Mucosa of descending colon (tissue), 3 donors: ENCODE results near the gene SH3RF3. TPM values are rescaled to one million over a fixed set of nuclear protein-coding genes. Genes with fewer than 3 reads are reported as not detected.

ENCODE experiments used
- ATAC-seq: fragments of 200-7000 bp; cut with Tn5 transposase; one replicate; pipeline ENCODE4 v1.9.1; 2020; ENCODE audit warnings: mild to moderate bottlenecking, moderate library complexity
- DNase-seq, 3 donors: peaks; one replicate each; pipeline ENCODE4 v3.0.0-alpha.2; 2020
- H3K36me3 ChIP-seq: fragments of 200-600 bp; one replicate; pipeline ENCODE4 v1.8.0; 2021; ENCODE audit warnings: low read depth, mild to moderate bottlenecking
- H3K4me1 ChIP-seq: fragments of 200-600 bp; one replicate; pipeline ENCODE4 v1.8.0; 2021; ENCODE audit warnings: low read depth, mild to moderate bottlenecking
- H3K4me3 ChIP-seq: fragments of 200-600 bp; one replicate; pipeline ENCODE4 v1.8.0; 2021; ENCODE audit warnings: mild to moderate bottlenecking
- H3K9me3 ChIP-seq: fragments of 200-600 bp; one replicate; pipeline ENCODE4 v1.8.0; 2021; ENCODE audit warnings: mild to moderate bottlenecking
- intact Hi-C, 2 donors: fragments of 100-400 bp; cut with DNase I in 1 of 2; cut with micrococcal nuclease in 1 of 2; formaldehyde crosslinking; loops; one replicate each; pipeline versions ENCODE4 v1.11.0 to v1.11.1; 2022; cut with DNase I, micrococcal nuclease
- total RNA-seq, 3 donors: library from RNA; stranded (reverse); fragmentation: NEBNext Ultra II Directional in 2 of 3; extraction: Animal tissue kit (Norgen Biotek cat#: 25700) in 2 of 3; gene quantifications; one replicate each; pipeline versions ENCODE4 v1.2.1 to v1.2.4, GENCODE V29; 2021 to 2023
- TF ChIP-seq, protein P1 (sequence below): fragments of 200-600 bp; IDR thresholded peaks from one replicate; pipeline ENCODE4 v1.8.0; 2022; ENCODE audit warnings: antibody characterized with exemption, mild to moderate bottlenecking
- donor health status: DM: no; HTN: no; CAD: no; lungs with moderate emphysema.
- donor health status: DM: no; HTN: no; CAD: no.
- donor health status: DM: no; HTN: yes; CAD: no.

The SH3RF3 gene
- total RNA-seq, 3 donors from 2014 or later = 1.9 to 3.7 (median 3.0) TPM

DNA sequence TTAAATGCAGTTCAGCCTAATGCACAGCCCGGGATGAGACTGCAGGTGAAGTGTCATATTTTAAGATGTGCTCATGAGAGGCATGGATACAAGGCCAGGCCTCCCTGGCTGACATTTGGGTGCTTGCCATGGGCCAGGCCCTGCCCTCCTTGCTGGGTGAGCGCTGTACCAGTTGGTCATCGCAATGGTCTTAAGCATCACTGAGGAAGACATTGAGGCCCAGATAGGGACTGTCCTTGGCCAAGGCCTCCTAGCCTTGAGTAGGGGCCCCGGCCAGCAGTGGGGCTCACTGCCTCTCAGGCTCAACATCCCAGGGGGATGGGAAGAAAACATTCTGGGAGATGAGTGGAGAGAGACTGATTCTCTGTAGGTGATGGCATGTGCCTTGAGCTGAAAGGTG, 184.3 kb downstream of the SH3RF3 start:
- TF ChIP-seq, protein P1, sequence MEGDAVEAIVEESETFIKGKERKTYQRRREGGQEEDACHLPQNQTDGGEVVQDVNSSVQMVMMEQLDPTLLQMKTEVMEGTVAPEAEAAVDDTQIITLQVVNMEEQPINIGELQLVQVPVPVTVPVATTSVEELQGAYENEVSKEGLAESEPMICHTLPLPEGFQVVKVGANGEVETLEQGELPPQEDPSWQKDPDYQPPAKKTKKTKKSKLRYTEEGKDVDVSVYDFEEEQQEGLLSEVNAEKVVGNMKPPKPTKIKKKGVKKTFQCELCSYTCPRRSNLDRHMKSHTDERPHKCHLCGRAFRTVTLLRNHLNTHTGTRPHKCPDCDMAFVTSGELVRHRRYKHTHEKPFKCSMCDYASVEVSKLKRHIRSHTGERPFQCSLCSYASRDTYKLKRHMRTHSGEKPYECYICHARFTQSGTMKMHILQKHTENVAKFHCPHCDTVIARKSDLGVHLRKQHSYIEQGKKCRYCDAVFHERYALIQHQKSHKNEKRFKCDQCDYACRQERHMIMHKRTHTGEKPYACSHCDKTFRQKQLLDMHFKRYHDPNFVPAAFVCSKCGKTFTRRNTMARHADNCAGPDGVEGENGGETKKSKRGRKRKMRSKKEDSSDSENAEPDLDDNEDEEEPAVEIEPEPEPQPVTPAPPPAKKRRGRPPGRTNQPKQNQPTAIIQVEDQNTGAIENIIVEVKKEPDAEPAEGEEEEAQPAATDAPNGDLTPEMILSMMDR = no peak
- intact Hi-C loops = no loop called here
- ATAC-seq (no peak), DNase-seq (no peak)
- no peak overlapping the region for H3K4me3 ChIP-seq
- H3K36me3 ChIP-seq = no peaks in the 10 kb centered on the region
- H3K4me1 ChIP-seq = no peaks in the 10 kb centered on the region
- no peaks in the 10 kb centered on the region for H3K9me3 ChIP-seq

DNA sequence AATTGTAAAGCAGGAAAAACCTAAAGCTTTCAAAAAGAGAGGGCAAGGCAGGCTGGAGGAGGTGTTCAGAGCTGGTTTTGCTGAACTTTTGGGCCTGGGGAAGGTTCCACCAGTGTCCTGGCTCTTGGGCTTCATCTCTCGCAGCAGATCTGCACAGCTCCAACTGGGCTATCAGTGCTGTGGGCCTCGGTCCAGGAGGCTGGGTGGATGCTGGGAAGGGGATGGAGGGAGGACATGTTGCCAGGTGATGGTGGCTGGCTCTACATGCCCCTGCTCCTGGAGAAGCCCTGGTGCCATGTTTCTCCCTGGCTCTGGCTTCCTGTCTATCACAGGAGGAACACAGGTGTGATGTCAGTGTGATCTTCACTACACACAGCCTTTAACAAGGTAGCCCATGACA, 187.1 kb downstream of the SH3RF3 start:
- H3K9me3 ChIP-seq = no peaks in the 10 kb centered on the region
- no peaks in the 10 kb centered on the region for H3K36me3 ChIP-seq
- H3K4me3 ChIP-seq = no peak overlapping the region
- TF ChIP-seq, protein P1 = no peak
- intact Hi-C loops = no loop called here
- no peak for DNase-seq
- no peak for ATAC-seq
- peaks cover 5% of the 10 kb centered on the region for H3K4me1 ChIP-seq

GRCh38 chr2:109317471-109318095, 188.6 kb downstream of the SH3RF3 start:
- DNase-seq (no peak), ATAC-seq (no peak)
- intact Hi-C loops = no loop called here
- TF ChIP-seq, protein P1 = no peak
- Histone ChIP-seq H3K36me3 (no peaks in the 10 kb centered on the region), H3K9me3 (no peaks in the 10 kb centered on the region), H3K4me1 (peaks cover 12% of the 10 kb centered on the region), H3K4me3 (no peak overlapping the region)

- H3K4me1 ChIP-seq = peaks cover 15% of the 10 kb centered on the region
- intact Hi-C loops = no loop called here
- H3K9me3 ChIP-seq = no peaks in the 10 kb centered on the region
Observed at GRCh38 chr2:109318150-109318948, 189.3 kb downstream of the SH3RF3 start.

GRCh38 chr2:109318949-109319342, 189.9 kb downstream of the SH3RF3 start:
- H3K4me3 ChIP-seq = no peak overlapping the region
- intact Hi-C loops = no loop called here
- TF ChIP-seq, protein P1 = no peak
- DNase-seq (no peak), ATAC-seq (no peak)
- no peaks in the 10 kb centered on the region for H3K9me3 ChIP-seq
- H3K4me1 ChIP-seq = peaks cover 15% of the 10 kb centered on the region
- H3K36me3 ChIP-seq = no peaks in the 10 kb centered on the region

More at GRCh38 chr2:109318150-109318948, 189.3 kb downstream of the SH3RF3 start:
- DNase-seq (peak; percentile 58 to 77 (median 63)), ATAC-seq (peak; percentile 58)
- no peak overlapping the region for H3K4me3 ChIP-seq
- TF ChIP-seq, protein P1 = no peak
- H3K36me3 ChIP-seq = no peaks in the 10 kb centered on the region
